ENCODE results near the gene CCND1. TPM values are rescaled to one million over a fixed set of nuclear protein-coding genes. Genes with fewer than 3 reads are reported as not detected.

Gene CCND1
- total RNA-seq, 2 experiments from 2014 or later, result 0.68 TPM; not detected in 1

DNA sequence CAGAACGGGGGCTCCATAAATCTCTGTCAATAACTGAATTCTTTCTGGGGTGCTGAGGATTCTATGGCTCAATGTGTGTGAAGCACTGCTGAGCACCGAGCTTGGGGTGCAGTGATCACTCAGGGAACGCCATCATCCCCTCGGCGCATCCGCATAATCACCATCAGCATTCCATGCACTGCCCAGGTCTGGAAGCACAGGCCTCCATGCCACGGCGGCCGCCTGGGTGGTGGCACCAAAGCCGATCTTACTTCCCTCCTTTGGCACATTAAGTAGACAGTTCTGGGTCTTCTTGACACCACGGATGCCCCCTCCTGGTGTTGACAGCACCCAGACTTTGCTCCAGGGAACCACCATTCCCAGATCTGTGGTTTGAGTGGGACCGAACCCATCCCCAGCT is 18.6 kb downstream of the CCND1 start:
- no peaks in the 10 kb centered on the region for H3K4me1 Mint-ChIP-seq (ENCODE audit: low read depth)
- CTCF ChIA-PET, result interaction anchor here (5.4 kb wide), 1 partner anchor 11 kb away, joined by 33 read pairs; no protein-coding TSS in a partner anchor
- ATAC-seq (no peak), DNase-seq (no peak)
- no peaks in the 10 kb centered on the region for H3K9me3 Mint-ChIP-seq (ENCODE audit: insufficient read depth)
- H3K27me3 Mint-ChIP-seq (ENCODE audit: low read depth), result no peaks in the 10 kb centered on the region
- POLR2A ChIA-PET, result no interaction called here
- H3K27ac Mint-ChIP-seq, result no peak overlapping the region
- H3K4me3 Mint-ChIP-seq, result no peak overlapping the region
- peaks cover 4% of the 10 kb centered on the region for H3K36me3 Mint-ChIP-seq (ENCODE audit: low read depth)

DNA sequence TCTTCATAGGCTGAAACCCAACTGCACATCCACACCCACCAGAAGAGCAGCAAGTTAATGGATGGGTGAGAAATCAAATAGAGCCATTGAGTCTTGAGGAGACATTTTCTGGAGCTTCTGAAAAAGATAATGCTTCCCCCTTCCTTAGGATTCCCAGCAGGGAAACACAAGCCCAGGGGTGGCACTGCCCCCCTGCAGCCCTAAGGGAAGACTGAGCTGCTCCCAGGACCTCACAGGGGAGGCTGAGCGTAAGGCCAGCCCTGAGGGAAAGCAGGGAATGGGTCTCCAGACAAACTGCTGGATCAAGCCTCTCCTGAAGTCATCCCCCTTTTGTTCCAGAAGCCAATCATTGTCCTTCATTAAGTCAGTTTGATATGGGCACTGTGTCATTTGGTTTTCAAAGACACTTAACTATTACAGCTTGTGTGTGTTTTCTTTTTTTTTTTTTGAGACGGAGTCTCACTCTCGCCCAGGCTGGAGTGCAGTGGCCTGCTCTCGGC is 19.1 kb downstream of the CCND1 start:
- Mint-ChIP-seq H3K4me3 (no peak overlapping the region), H3K4me1 (ENCODE audit: low read depth) (no peaks in the 10 kb centered on the region), H3K27ac (no peak overlapping the region), H3K27me3 (ENCODE audit: low read depth) (no peaks in the 10 kb centered on the region), H3K36me3 (ENCODE audit: low read depth) (peaks cover 4% of the 10 kb centered on the region), H3K9me3 (ENCODE audit: insufficient read depth) (no peaks in the 10 kb centered on the region)
- DNase-seq (no peak), ATAC-seq (no peak)
- CTCF ChIA-PET, result interaction anchor here (5.4 kb wide), 1 partner anchor 11 kb away, joined by 33 read pairs; no protein-coding TSS in a partner anchor
- POLR2A ChIA-PET, result no interaction called here

DNA sequence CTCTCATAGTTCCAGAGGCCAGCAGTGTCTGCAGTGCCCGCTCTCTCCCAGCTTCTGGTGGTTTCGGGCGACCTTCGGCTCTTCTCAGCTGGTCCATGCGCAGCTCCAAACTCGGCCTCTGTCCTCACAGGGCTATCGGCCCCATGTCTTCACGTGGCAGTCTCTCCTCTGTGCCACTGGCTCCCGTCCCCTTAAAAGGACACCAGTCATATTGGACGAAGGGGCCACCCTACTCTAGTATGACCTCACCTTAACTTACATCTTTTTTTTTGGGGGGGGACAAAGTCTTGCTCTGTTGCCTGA is 20.4 kb downstream of the CCND1 start:
- H3K27ac Mint-ChIP-seq, result no peak overlapping the region
- peaks cover 4% of the 10 kb centered on the region for H3K36me3 Mint-ChIP-seq (ENCODE audit: low read depth)
- no peak for DNase-seq
- no peak for ATAC-seq
- H3K27me3 Mint-ChIP-seq (ENCODE audit: low read depth), result no peaks in the 10 kb centered on the region
- no peak overlapping the region for H3K4me3 Mint-ChIP-seq
- no peaks in the 10 kb centered on the region for H3K9me3 Mint-ChIP-seq (ENCODE audit: insufficient read depth)
- H3K4me1 Mint-ChIP-seq (ENCODE audit: low read depth), result no peaks in the 10 kb centered on the region
- ChIA-PET POLR2A (no interaction called here), CTCF (interaction anchor here (2.3 to 5.4 kb wide), 2 partner anchors 10 to 13 kb away, joined by 10 to 33 read pairs; no protein-coding TSS in a partner anchor)

GRCh38 chr11:69662021-69662698 is 21.2 kb downstream of the CCND1 start:
- Mint-ChIP-seq H3K36me3 (ENCODE audit: low read depth) (peaks cover 4% of the 10 kb centered on the region), H3K4me3 (no peak overlapping the region), H3K9me3 (ENCODE audit: insufficient read depth) (no peaks in the 10 kb centered on the region), H3K27me3 (ENCODE audit: low read depth) (no peaks in the 10 kb centered on the region), H3K27ac (no peak overlapping the region), H3K4me1 (ENCODE audit: low read depth) (no peaks in the 10 kb centered on the region)
- POLR2A ChIA-PET, result no interaction called here
- ATAC-seq (no peak), DNase-seq (no peak)
- CTCF ChIA-PET, result interaction anchor here (2.3 to 5.4 kb wide), 2 partner anchors 9 to 12 kb away, joined by 10 to 33 read pairs; no protein-coding TSS in a partner anchor

- Mint-ChIP-seq H3K27me3 (ENCODE audit: low read depth) (no peaks in the 10 kb centered on the region), H3K4me3 (no peak overlapping the region), H3K4me1 (ENCODE audit: low read depth) (no peaks in the 10 kb centered on the region), H3K27ac (no peak overlapping the region), H3K36me3 (ENCODE audit: low read depth) (peaks cover 7% of the 10 kb centered on the region), H3K9me3 (ENCODE audit: insufficient read depth) (no peaks in the 10 kb centered on the region)
- ATAC-seq (no peak), DNase-seq (no peak)
- POLR2A ChIA-PET, result no interaction called here
- CTCF ChIA-PET, result interaction anchor here (2.3 to 5.4 kb wide), 2 partner anchors 8 to 11 kb away, joined by 10 to 33 read pairs; no protein-coding TSS in a partner anchor
These were observed 21.9 kb downstream of the CCND1 start for GRCh38 chr11:69662806-69663205.

DNA sequence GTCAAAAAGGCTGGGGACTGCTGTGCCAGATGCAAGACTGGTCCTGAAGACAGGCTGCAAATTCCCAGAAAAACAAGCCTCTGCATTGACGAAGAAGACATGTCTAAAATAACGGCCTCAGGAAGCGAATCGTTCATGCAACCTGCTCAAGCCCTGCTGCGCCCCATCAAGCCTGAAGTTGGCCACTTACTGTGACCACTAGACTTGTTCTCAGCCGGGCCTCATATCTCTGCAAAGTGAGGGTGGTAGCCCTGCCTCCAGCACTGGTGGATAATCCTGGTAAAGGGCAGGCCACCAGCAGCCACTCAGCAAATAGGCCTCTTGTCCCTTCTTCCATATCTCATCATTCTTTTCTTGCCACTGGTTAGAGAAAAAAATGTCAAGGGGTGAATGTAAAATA is 22.4 kb downstream of the CCND1 start:
- Mint-ChIP-seq H3K27me3 (ENCODE audit: low read depth) (no peaks in the 10 kb centered on the region), H3K4me1 (ENCODE audit: low read depth) (no peaks in the 10 kb centered on the region), H3K4me3 (no peak overlapping the region), H3K27ac (no peak overlapping the region), H3K36me3 (ENCODE audit: low read depth) (peaks cover 7% of the 10 kb centered on the region), H3K9me3 (ENCODE audit: insufficient read depth) (no peaks in the 10 kb centered on the region)
- no peak for ATAC-seq
- POLR2A ChIA-PET, result no interaction called here
- no peak for DNase-seq
- CTCF ChIA-PET, result no interaction called here

DNA sequence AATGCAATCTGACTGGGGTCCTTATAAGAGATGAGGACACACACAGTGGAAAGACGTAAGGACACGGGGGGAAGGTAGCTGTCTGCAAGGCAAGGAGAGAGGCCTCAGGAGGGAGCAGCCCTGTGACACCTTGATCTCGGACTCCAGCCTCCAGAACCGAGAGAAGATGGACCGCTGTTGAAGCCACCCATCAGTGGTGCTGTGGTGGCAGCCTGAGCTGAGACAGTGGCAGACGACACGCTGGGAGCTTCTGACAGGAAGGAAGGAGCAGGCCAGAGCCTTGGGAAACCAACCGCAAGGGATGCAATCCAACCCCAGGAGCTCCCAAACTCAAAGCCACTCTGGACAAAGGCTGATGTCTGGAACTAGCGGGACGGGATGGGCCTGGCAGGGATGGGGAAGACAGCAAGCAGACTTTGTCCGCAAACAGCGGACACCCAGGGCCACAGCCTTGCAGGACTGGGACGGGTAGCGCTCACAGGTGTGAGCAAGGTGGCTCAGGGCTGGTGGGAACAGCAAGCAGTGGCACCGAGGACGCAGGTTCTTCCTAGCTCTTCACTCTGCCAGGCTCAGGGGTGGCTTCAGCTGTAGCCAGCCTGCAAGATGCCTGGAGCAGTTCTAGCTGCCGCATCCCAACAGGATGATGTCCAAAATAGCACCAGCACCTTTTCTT is 23.3 kb downstream of the CCND1 start:
- POLR2A ChIA-PET, result interaction anchor here (1.6 kb wide), 1 partner anchor 10 kb away, joined by 3 read pairs; the partner anchor contains the start of gene LTO1
- peaks cover 7% of the 10 kb centered on the region for H3K36me3 Mint-ChIP-seq (ENCODE audit: low read depth)
- H3K27me3 Mint-ChIP-seq (ENCODE audit: low read depth), result no peaks in the 10 kb centered on the region
- ATAC-seq (no peak), DNase-seq (no peak)
- no peaks in the 10 kb centered on the region for H3K4me1 Mint-ChIP-seq (ENCODE audit: low read depth)
- H3K9me3 Mint-ChIP-seq (ENCODE audit: insufficient read depth), result no peaks in the 10 kb centered on the region
- CTCF ChIA-PET, result interaction anchor here (1.0 kb wide), 2 partner anchors 9 to 598 kb away, joined by 3 to 4 read pairs; no protein-coding TSS in a partner anchor
- no peak overlapping the region for H3K4me3 Mint-ChIP-seq
- no peak overlapping the region for H3K27ac Mint-ChIP-seq

DNA sequence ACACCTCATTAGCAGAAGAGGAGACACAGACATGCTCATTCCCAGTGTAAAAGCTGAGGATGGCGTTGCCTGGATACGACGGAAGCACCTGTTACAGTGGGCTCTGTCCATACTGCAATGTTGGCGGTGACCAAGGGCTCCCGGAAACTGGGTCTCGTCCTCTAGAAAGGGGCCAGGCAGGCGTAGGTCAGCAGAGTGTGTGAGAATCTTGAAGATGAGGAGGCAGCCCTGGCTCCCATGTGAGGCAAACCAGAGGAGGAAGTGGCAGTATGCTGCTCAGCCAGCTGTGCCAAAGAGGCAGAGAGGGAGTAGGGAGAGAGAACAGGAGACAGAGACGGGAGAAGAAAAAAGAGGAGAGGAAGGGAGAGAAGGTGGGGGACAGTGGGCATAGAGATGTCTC is 23.9 kb downstream of the CCND1 start:
- POLR2A ChIA-PET, result interaction anchor here (1.6 kb wide), 1 partner anchor 10 kb away, joined by 3 read pairs; the partner anchor contains the start of gene LTO1
- CTCF ChIA-PET, result no interaction called here
- Mint-ChIP-seq H3K27me3 (ENCODE audit: low read depth) (no peaks in the 10 kb centered on the region), H3K4me1 (ENCODE audit: low read depth) (peaks cover under 1% of the 10 kb centered on the region), H3K27ac (no peak overlapping the region), H3K4me3 (no peak overlapping the region), H3K36me3 (ENCODE audit: low read depth) (peaks cover 7% of the 10 kb centered on the region), H3K9me3 (ENCODE audit: insufficient read depth) (no peaks in the 10 kb centered on the region)
- ATAC-seq, result no peak
- no peak for DNase-seq

DNA sequence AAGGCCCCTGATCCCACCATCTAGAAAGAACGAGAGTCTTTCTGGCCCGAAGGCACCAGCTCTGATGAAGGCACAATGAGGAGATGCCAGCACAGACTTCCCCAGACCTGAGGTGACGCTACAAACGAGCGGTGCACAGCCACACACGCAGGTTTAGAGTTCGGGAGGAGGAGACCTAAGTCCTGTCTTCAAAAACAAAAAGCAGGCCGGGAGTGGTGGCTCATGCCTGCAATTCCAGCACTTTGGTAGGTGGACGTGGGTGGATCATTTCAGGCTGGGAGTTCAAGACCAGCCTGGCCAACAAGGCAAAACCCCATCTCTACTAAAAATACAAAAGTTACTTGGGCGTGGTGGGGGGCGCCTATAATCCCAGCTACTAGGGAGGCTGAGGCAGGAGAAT is 24.7 kb downstream of the CCND1 start:
- CTCF ChIA-PET, result no interaction called here
- H3K27me3 Mint-ChIP-seq (ENCODE audit: low read depth), result no peaks in the 10 kb centered on the region
- ATAC-seq (no peak), DNase-seq (no peak)
- H3K4me3 Mint-ChIP-seq, result no peak overlapping the region
- no peaks in the 10 kb centered on the region for H3K9me3 Mint-ChIP-seq (ENCODE audit: insufficient read depth)
- H3K4me1 Mint-ChIP-seq (ENCODE audit: low read depth), result peaks cover 5% of the 10 kb centered on the region
- peaks cover 13% of the 10 kb centered on the region for H3K36me3 Mint-ChIP-seq (ENCODE audit: low read depth)
- POLR2A ChIA-PET, result no interaction called here
- H3K27ac Mint-ChIP-seq, result no peak overlapping the region

DNA sequence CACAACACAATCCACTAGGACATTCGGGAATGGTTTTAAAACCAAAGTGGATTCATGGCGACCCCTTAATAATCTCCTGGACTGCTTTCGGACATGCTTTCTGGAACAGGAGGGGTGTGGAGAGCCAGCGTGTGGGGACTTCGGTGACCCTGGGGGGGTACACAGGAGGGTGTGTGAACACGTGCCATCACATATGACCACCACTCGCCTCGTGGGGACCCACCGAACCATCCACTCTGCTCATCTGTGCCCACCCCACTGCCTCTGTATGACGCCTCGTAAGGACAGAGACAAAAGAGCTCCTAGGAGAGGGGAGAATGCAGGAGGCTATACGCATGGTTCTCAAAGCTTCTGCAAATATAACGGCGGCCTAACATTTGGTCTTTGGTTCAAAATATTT is 25.3 kb downstream of the CCND1 start:
- ATAC-seq (no peak), DNase-seq (no peak)
- CTCF ChIA-PET, result no interaction called here
- POLR2A ChIA-PET, result interaction anchor here (0.7 kb wide), 1 partner anchor 9 kb away, joined by 3 read pairs; no protein-coding TSS in a partner anchor
- peaks cover 5% of the 10 kb centered on the region for H3K4me1 Mint-ChIP-seq (ENCODE audit: low read depth)
- H3K9me3 Mint-ChIP-seq (ENCODE audit: insufficient read depth), result no peaks in the 10 kb centered on the region
- peaks cover 13% of the 10 kb centered on the region for H3K36me3 Mint-ChIP-seq (ENCODE audit: low read depth)
- no peak overlapping the region for H3K4me3 Mint-ChIP-seq
- H3K27ac Mint-ChIP-seq, result no peak overlapping the region
- no peaks in the 10 kb centered on the region for H3K27me3 Mint-ChIP-seq (ENCODE audit: low read depth)

DNA sequence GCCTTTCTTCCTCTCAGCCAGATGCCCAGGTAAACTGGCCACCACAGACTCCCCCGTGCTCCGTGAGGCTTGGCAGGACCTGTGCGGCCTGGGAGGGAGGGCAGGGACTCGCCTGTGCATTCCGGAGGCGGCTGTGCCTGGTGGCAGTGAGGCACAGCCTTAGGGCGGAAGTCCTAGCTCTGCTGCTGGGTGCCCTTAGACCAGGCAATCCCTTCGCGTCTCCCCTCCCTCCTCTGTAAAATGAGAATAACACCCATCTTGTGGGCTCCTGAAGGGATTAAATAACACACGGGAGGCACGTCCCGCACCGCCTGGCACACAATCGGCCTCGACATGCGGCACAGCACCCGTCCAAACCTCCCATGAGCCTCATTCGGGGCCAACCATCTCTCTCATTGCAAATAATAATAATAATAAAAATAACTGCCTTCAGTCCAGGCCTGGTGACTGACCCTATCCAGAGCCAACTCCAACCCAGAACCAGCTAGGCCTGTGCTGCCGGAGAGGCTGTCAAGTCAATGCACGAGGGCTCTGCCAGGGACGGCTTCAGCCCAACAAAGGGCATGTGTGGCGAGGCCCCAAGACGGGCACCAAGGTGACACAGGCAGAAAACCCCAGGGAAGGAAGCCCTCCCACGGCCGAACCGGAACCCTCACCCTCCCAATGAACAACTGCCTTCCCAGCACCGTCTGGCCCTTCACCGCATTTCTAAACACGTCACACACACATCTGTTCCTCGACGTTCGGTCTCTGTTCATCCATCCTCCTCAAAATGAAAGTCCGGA is 26.0 kb downstream of the CCND1 start:
- H3K27ac Mint-ChIP-seq, result no peak overlapping the region
- H3K9me3 Mint-ChIP-seq (ENCODE audit: insufficient read depth), result no peaks in the 10 kb centered on the region
- H3K4me1 Mint-ChIP-seq (ENCODE audit: low read depth), result peaks cover 5% of the 10 kb centered on the region
- H3K36me3 Mint-ChIP-seq (ENCODE audit: low read depth), result peaks cover 16% of the 10 kb centered on the region
- ATAC-seq, result no peak
- H3K27me3 Mint-ChIP-seq (ENCODE audit: low read depth), result no peaks in the 10 kb centered on the region
- H3K4me3 Mint-ChIP-seq, result no peak overlapping the region
- ChIA-PET CTCF (interaction anchor here (1.1 kb wide), 1 partner anchor 49 kb away, joined by 3 read pairs; no protein-coding TSS in a partner anchor), POLR2A (interaction anchor here (0.7 kb wide), 1 partner anchor 9 kb away, joined by 3 read pairs; no protein-coding TSS in a partner anchor)
- no peak for DNase-seq
